GM12801 (cell line): ENCODE measurements around the gene OPCML.

Experiments
- CTCF ChIP-seq: IDR thresholded peaks from one replicate; pipeline ENCODE4 v1.5.1; 2011; ENCODE audit warnings: control low read depth; ENCODE audit not compliant: insufficient read length; ENCODE audit errors: extremely low read depth

OPCML gene

DNA sequence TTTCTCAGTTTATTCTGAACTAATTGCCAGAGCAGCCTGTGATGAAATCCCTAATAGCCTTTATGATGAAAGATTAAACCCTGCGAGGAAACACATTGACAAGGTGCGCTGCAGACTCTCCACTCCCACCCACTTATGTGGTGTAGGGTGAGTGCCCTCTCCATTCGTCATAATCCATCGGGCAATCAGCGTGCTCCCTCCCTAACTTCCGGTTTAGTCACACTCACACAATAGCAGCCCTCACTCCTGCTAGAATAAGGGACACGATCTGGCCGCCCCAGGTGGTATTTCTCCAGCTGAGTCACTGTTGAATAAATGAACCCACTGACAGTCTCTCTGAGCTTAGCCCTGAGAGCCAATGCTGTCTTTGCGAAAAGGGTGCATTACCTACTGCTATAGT, 188.3 kb downstream of the OPCML start:
- no peak for TF ChIP-seq CTCF

DNA sequence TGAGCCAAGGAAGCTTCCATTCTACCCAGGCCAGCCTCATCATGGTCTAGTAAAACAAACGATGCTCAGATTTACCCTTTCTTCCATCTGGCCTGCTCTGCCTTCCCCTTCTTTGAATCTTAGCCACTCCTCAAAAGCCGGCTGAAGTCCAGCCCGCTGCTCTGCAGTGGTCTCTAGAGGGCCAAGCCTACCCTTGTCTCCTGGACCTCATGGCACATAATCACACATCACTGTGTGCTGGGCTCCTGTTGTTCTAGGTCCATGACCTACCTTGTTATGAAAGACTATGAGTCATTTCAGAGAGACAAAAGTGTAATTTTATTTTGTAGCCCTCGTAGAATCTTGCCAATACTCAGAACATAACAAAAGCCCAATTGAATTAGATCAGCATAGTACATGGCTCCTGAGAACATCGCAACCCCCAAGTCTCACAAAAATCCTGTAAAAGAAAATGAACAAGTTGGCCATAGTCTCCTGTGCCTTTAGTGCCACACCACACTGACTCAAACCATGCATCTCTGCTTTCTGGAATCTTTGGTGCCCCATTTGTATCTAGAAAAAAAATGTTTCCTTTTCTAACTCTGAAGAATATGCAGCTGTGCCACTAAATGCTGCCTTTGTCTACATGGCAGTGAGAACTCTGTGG, 192.7 kb downstream of the OPCML start:
- TF ChIP-seq CTCF = no peak

- TF ChIP-seq CTCF = no peak
Measured at GRCh38 chr11:133338588-133338987, 193.7 kb downstream of the OPCML start.

DNA sequence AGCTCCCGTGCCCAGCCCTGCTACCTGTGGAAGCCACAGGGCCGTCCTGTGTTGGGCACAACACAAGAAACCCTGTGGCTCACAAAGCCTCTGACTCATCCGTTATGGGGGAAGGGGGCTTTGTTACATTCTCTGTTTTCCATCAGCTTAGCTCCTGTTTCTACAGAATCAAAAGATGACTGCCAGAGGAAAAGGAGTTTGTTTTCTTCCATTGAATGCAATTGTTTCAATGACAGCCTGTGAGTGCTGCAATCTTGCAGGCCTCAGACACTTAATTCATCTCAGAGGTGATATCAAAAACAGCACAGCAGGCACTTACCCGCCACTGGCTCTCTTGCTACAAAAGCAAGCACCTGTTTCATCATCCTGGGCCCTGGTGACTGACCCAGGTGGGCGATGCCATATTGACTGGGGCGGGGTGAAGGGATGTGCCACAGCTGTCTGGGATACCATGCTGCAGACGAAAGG, 194.3 kb downstream of the OPCML start:
- no peak for TF ChIP-seq CTCF

DNA sequence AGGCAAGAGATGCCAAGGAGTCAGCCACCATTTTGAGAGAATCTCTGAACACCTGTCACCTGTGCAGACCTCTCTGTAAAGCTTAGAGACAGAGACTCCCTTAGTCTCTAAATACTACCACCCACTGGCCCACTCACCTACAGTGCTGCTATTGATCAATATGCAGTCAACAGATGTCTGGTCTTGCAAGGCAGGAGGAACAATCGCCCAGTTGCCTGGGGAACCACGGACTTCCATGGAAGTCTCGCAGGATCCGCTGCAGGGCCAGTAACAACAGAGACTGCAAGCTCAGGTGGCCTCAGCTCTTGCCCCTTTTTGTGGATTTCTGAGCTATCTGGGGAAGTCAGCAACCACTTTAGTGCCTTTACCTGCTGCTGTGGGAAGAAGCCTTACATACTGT, 195.1 kb downstream of the OPCML start:
- no peak for TF ChIP-seq CTCF

DNA sequence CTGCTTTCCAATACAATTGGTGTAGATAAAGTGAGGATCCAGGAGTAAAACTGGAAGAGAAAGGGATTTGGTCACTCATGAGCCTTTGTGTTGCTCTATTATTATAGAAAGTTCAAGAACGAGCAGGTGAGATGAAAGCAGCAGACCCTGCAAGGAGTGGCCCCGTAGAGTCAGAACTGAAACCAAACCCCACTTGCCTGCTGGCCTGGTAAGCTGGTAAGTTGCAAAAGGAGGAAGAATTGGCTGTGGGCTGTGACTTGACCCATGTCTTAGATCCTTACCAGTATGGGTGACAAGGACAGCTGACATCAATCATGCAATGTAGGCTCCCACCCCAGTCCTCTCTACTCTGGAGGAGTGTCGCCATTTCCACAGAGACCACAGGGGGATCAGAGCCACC, 201.3 kb downstream of the OPCML start:
- no peak for TF ChIP-seq CTCF

GRCh38 chr11:133326849-133327248, 205.5 kb downstream of the OPCML start:
- TF ChIP-seq CTCF = no peak
